SHP77 (cell line): Measurements from ENCODE around the gene PROCA1.

Source experiments
- DNase-seq, 2 experiments: peaks; one replicate each; lab custom pipeline; 2025; lab: John Stamatoyannopoulos, UW

Gene PROCA1

DNA sequence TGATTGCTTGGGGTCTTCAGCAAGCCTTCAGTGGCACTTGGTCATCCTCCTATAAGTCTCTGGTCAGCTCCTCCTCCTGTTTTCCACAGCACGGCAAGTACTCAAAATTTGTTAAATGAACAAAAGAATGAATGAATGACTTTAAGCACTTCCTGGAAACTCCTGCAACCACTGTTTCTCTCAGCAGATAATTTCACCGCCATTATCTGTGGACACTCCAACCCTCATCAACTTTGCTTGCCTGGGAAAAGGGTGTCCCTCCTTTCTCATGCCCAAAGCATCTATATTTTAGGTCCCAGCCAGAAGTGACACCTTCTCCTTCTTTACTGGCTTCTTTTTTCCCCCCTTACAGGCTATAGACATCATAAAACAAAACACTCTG is 4.4 kb downstream of the PROCA1 start:
- no peak for DNase-seq

DNA sequence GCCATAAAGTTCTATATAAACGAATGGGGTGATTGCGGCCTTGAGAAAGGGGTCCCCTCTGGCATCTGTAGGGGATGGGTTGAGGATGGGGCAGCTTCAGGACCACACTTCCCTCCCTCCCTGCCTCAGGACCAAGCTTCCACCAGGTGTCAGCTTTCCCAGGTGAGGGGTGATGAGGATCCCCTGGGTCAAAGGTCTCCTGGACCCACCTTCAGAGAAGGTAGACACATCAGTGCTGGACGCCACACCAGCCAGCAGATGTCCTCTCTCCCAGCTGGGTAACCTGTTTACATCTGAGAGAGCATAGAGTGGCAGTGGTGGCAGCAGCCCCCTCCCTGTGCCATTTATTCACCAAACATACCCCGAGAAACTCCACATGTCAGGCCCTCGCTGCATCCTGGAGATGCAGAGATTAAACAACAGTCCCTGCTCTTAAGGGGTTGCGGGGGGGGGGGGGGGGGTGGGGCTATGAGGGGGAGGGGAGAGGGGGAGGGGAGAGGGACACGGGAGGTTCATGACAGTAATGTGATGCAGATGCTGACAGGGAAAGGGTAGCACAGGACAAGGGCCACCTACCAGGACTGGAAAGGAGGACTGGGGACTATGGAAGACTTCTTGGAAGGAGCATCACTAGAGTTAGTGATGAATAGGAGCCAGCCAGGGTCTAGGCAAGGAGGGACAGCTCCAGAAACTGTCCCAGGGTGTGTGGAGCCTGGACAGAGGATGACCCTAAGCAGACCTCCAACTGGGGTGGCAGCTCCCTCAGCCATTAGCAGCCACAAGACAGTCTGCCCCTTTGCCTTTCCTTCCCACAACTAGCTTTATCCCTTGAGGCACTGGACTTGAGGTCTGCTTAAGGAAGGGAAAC is 5.0 kb downstream of the PROCA1 start:
- DNase-seq, result no peak

DNA sequence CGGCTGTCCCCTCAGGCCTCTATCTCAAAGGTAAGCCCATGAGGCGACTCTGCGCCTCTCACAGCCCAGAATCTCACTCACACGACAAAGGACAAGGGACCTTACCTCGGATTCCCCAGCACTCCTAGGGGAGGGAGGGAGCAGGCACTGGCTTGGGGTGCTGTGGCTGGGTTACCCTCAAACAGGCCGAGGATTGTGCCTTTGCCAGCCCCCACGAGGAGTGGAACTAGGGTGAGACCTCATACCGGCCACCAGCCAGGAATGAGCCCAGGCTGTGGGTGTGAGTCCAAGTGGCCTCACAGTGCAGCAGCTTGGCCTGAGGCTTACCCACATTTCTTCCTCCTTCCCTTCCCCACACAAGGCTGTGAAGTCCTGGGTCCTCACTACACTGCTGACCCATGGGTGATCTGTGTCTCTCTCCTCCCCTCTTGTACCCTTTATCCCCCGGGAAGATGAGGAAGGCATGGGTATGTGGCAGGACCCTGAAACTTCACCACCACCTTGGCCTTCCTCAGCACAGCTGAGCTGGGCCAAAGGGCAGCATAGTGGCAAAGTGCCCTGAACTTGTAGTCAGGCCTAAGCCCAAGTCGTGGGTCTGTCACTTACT is 5.9 kb downstream of the PROCA1 start:
- DNase-seq, result no peak

DNA sequence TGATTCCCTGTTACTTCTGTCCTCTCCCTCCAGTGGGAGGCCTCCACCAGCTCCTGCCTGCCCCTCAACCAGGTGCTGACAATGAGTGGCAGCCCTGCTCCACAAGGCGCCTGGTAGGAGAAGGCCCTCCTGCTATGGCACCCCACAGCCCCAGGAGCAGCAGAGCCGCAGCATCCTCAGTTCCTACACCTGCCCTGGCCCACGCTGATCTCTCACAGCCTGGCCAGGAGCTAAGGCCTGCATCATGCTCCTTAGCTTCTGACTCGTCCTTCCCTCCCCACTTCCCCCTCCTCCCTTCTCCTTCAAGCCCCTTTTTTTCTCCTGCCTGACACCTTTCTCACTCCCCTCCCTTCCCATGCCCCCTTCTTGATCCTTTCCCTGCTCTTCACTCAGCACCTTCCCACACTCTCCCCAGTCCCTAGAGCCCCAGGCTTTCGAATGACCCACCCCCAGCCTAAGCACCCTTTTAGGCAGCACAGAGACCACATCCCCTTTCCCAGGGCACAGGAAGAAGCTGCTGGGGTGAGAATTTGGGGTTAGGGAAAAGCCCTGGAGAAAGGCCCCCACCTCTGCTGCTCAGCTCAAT is 6.5 kb downstream of the PROCA1 start:
- no peak for DNase-seq

DNA sequence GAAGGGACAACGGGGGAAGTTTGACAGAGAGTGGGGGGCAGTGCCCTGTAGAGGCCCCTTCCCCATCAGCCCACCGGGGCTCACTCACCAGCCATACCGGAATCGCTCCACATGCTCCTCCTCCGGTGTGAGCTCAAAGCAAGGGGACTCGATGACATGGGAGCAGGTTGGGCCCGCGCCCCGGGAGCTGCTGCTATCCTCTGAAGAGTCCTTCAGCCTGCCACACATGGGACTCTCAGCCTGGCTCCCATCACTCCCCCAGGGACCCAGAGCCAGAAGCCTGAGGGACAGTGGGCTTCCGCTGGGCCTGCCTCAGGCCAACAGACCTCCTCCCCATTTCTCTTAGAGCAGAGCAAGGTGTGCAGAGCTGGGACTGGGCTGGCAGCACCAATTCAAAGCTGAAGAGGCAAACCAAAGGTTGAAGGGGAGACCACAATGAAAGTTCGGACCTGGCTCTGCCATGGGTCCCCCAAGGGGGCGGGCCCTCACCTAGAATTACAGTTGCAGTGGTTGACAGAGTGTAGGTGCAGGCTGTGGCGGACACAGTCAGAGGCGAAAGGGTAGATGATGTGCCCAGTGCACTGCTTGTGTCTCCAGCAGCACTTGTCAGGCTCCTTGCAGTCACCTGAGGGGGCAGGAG is 7.3 kb downstream of the PROCA1 start:
- no peak for DNase-seq

DNA sequence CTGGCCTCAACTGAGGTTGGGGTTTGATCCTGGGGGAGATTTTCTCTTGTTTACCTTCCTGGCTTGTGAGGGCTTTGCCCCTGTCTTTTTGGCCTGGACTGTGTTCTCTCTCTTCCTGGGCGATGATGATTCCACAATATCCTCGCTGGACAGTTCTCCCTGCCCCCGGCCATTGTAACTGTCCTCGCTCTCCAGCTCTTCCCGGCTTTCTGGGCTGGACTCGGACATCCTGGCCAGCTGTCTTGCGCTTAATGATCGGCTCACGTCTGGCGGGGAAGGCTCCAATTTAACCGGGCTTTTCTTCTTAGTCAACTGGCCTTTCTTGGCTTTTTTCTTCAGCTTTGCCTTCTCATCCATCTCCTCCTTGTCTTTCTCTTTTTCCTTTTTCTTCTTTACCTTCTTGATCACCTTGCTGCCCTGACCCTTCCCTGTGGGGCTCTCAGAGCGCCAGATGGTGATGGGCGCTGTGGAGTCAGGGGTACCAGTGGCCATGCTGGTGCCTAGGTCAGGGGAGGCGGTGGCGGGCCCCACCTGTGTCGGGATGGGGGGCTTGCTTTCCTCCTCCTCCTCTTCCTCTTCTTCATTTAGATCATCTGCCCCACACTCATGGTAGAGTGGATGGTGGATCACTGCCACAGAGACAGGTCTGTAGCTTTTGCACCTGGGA is 8.0 kb downstream of the PROCA1 start:
- DNase-seq, result no peak

DNA sequence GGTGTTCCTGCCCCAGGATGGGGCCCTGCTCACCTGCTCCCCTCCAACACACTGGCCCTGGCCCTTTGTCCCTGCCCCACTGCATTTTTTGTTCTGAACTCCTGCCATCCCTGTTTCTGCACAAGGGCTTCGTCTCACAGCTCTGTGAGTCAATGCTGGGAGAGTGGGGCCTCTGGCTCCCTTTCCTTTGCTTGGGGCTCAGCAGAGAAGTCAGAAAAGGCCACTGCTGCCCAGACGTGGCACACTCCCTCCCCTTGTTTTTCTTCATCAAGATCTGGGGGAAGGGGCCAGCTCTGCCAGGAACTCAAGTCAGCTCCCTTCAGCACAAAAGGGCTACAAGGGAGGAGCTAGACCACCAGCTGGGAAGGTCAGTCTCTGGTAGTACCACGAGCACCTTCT is 8.9 kb downstream of the PROCA1 start:
- DNase-seq, result no peak

DNA sequence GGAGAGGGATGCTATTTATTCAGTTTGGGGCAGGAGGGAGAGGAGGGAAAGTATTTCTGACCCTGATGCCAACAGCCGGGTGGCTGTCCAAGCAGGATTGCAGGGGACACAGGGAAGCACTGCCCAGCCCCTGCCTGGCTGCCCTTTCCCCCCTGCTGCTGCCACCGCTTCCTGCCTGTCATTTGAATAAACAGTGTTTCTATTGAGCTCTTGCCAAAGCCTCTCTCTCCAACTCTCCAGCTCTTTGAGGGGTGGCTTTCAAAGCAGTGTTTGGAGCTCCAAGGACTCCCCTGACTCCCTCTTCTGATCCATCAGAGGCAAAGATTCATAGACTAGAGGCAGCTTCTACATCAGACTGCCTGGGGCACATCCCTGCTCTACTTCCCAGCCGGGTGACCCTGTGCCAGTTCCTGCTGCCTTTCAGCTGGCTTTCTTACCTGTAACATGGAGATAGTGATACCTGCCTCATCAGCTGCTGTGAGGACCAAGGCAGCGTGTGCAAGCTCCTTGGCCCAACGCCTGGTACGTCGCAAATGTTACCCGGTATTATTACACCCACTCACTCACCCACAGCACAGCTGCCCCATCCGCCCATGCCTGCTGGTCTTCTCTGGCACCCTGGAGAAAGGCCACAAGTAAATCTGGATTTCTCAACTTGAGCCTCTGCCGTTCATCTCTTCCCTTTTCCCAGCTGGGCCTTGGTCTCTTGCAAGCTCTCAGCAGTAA is 9.5 kb downstream of the PROCA1 start:
- no peak for DNase-seq

DNA sequence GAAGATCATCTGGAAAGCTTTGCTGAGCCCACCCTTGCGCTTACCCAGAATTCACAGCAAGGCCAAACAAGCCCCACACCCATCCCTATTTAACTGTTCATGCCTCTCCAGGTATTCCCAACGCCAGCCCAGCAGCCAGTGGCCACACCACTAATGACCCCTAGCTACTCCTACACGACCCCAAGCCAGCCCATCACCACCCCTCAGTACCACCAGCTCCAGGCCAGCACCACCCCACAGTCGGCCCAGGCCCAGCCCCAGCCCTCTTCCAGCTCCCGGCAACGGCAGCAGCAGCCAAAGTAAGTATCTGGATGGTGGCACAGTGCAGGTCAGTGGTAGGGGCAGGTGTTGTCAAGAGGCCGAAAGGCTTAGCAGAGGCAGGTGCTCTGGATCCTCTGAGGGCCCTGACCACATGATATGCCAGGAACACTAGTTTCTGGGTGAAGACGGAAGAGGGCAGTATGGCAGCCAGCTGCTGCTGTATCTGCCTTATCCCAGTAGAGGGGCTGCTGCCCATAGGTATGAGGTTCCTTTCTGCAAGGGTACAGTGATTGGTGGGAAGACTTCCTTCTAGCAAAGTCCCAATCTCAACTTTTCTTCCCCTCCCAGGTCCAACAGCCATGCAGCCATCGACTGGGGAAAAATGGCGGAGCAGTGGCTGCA is 10.7 kb downstream of the PROCA1 start:
- peak; percentile 60 to 76 for DNase-seq

DNA sequence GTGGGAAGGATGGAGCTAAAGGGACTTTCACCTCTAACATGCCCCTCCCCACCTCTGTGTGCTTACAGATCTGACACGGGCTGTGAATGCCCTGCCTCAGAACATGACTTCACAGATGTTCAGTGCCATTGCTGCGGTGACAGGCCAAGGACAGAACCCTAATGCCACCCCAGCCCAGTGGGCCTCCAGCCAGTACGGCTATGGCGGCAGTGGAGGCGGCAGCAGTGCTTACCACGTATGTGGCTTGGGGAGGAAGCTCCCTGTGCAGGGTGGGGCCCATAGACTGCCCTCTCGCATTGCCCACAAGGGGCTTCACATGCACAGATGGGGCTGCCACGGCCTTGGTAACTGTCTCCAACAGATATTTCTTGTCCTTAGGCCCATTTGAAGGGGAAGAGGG is 11.4 kb downstream of the PROCA1 start:
- DNase-seq, result no peak

DNA sequence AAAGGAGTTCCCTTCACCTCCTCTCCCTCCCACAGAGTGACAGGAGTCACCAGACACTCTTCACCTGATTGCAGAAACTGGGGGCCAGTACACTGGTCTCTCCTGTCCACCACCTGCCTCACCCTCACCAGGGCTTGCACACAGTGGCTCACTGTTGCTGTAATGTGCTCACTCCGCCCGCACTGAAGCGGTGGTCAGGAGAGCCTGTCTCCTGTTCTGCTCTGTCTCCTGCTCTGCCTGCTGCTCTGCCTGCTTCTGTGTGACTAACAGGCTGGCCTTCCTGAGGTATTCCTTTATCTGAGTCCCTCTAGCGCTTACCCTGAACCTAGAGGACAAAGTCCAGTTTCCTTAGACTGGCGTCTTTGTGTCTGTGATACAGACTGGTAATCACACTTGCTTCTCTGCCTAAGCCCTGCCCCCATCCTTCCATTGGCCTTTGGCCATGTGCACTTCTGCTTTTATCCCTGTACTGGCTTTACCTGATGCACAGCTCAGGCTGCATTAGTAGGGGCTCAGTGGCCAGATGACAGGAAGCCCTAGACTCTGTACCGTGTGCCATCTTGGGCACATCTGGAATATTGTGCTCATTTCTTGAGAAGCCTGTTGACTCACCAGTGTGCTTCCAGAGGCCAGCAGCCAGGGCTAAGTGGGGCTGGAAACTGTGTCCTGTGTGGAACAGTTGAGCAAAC is 13.3 kb downstream of the PROCA1 start:
- no peak for DNase-seq

DNA sequence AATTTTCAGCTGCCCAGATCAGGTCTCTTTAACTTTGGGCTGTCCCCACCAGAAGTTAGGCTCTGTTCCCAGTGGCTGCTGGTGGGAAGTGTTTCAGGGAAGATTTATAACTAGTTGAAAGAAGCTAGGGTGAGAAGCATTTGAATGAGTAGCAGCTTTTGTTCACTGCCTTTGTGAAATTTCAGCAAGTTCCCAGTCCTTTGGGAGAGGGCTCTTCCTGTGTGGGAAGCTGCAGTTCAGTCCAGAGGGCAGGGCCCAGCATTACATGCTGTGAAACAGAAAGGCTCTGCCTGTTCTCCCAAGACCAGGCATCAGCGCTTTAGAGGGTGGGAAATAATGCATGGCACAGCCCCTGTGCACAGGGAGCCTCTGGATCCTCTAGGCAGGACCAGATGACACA is 17.8 kb downstream of the PROCA1 start:
- DNase-seq, result no peak

DNA sequence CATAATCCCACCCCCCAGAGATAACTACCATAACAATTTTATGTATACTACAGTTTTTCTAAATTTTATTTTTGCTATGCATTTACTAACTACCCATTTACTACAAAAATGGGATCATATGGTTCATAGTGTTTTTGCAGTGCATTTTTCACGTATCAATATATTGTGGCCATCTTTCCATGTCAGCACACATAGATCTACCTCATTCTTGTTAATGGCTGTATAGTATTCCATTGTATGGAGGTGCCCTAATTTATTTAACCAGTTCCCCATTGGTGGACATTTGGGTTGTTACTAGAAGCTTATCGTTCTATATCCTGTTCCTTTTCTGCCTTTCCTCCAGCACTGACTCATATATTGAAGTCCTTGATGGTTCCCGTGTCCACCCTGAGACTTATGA is 22.7 kb downstream of the PROCA1 start:
- no peak for DNase-seq

DNA sequence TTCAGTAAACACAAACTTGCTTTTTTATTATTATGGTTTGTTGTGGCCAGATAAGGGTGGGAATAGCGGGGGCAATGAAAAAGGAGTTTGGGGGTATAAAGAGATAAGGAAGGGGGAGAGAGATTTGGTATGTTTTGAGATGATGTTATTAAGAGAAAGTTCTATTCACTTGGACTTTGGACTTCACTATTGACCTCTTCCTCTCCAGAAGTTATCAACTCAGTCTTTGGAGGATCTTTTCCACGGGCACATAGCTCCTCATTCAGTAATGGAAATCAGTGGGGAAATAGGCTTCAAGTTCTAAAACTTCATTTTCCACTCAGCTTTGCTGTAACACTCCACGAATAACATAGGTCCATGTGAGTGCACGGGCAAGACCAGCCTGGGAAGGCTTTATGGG is 23.2 kb downstream of the PROCA1 start:
- DNase-seq, result no peak

DNA sequence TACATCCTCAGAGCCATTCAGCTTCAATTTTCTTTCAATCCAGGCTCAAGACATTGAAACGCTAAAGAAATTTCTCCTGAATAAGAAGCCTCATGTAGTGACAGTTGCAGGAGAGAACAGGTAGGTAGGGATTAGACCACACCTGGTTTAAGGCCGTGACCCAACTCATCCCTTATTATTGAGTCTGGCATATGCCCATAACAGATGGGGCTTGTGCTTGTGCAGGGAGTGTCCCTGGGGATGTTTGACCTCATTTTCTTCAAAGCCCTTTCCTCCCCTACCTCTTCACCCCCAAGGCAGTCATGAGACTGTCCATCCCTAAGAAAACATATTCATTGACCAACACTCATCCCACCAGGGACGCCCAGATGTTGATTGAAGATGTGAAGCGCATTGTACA is 25.4 kb downstream of the PROCA1 start:
- no peak for DNase-seq

DNA sequence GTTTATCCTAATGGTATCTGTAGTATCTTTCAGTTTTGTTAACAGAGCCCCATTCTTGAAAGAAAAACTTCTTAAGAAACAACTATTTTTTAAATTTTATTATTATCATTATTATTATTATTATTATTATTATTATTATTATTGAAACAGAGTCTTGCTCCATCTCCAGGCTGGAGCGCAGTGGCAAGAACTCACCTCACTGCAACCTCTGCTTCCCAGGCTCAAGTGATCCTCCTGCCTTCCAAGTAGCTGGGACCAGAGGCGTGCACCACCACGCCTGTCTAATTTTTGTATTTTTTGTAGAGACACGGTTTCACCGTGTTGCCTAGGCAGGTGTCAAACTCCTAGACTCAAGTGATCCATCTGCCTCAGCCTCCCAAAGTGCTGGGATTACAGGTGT is 26.3 kb downstream of the PROCA1 start:
- no peak for DNase-seq

DNA sequence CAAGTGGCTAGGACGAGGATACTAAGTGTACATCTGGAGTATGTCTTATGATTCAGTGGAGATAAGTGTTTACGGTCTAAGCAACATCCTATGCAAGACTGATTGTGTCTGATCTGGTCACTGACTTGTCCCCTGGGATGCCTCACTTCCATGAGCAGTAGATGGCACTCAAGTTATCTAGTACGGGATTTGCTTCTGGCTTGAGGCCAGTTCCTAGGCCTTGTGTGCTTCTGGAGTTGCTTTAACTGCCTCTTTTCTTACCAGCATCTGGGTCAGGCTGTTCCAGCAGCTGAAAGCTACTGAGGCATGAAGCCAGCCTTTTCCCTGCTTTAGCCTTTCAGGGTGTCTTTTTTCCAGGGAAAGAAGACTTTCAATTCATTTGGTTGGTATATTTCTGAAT is 26.7 kb downstream of the PROCA1 start:
- no peak for DNase-seq

DNA sequence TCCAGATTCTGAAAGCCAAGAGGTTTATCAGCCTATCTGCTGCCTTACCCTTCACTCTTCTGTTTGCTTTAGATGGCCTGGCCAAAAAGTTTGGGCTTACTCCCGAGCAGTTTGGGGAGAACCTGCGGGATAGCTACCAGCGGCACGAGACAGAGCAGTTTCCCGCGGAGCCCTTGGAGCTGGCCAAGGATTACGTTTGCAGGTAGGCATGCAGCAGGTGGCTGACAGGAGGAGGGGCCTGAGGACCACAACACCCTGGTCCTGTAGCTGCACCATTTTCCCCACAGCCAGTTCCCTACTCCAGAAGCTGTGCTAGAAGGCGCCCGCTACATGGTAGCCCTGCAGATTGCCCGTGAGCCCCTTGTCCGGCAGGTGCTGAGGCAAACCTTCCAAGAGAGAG is 29.0 kb downstream of the PROCA1 start:
- DNase-seq, result no peak

DNA sequence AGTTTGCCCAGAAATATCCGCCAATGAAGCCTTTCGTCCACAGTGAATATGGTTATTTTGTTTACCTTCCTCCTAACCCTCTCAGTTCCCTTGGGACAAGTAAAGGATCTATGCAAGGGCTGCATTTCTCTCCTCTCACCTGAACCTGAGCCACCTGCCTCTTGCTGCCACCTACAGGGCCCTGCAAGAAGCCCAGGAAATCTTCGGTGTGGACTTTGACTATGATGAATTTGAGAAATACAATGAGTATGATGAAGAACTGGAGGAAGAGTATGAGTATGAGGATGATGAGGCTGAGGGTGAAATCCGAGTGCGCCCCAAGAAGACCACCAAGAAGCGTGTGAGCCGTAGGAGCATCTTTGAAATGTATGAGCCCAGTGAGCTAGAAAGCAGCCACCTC is 35.7 kb downstream of the PROCA1 start:
- DNase-seq, result no peak

DNA sequence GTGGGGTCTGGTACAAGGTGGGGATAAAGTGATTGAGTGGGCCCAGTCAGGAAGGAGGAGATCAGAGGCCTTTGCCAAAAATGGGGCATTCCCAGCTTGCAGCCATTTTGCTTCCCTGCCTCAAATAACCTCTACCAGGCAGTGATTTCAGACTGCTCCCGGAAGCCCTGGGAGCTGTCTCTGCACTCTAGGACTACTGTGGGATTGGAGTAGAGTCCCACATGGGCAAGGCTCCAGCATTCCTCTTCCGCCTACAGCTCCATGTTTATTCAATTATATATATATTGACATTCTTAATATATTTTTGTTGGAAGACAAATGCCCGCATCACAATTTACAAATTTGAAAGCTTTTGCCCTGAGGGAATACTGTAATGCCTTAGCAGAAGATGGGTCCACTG is 36.2 kb downstream of the PROCA1 start:
- DNase-seq, result no peak

DNA sequence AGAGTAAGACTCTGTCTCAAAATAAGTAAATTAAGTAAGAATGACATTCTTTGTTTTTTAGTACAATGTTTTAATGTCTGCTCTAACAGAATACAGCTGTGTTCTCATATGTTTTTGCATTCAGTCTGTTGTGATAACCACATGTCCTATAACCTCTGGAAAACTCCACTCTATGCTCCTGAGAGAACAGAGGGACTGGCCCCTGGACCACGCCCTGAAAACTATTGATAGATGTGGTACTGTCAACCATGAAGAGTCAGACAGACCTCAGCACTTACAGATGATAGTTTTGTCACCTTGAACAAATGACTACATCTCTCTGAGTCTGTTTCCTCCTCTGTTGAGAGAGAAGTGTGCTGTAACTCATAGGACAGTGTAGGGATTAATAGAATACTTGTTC is 41.8 kb downstream of the PROCA1 start:
- no peak for DNase-seq
